Measurements from ENCODE around the gene KRT7.

GRCh38 chr12:52268212-52268611 lies 35.2 kb downstream of the KRT7 start:
- no peak for TF ChIP-seq YY1 (IDR thresholded peaks at IDR 0.05; ENCODE audit: insufficient read depth, insufficient read length)
- no peak for TF ChIP-seq ZNF274 (IDR thresholded peaks at IDR 0.05; ENCODE audit: low read depth, low read length)
- TF ChIP-seq SUZ12 (IDR thresholded peaks at IDR 0.05; ENCODE audit: extremely low read depth, insufficient read depth, insufficient read length) = no peak
